Left renal pelvis (tissue), 4 donors: ENCODE results near the gene ARID4B. TPM values are rescaled to one million over a fixed set of nuclear protein-coding genes. Genes with fewer than 3 reads are reported as not detected.
"Not testable (repeated sequence)": the region's sequence is repeated elsewhere in the genome, so short reads cannot be mapped to it uniquely, and the experiment has no call there.

ENCODE experiments used
- DNase-seq, 4 donors: peaks; one replicate each; pipeline ENCODE4 v3.0.0-alpha.2; 2013; ENCODE audit warnings: low read depth in 4 of 4, low spot score in 3 of 4
- polyA plus RNA-seq, 4 donors: library from polyadenylated mRNA; unstranded; fragments of 120-200 nt; gene quantifications; one replicate each; pipeline ENCODE4 v1.2.1, GENCODE V29; 2013; ENCODE audit not compliant: insufficient read length in 4 of 4

The ARID4B gene
- polyA plus RNA-seq, 4 donors, result 42.6 to 57.0 (median 49.4) TPM

GRCh38 chr1:235299169-235299858 lies 28.7 kb downstream of the ARID4B start:
- no peak for DNase-seq

GRCh38 chr1:235298758-235299157 lies 29.2 kb downstream of the ARID4B start:
- no peak for DNase-seq

GRCh38 chr1:235297579-235297978 lies 30.4 kb downstream of the ARID4B start:
- DNase-seq, result no peak

- DNase-seq, result no peak
Observed at GRCh38 chr1:235296729-235297128, 31.2 kb downstream of the ARID4B start.

- no peak for DNase-seq
Observed at GRCh38 chr1:235295902-235296350, 32.1 kb downstream of the ARID4B start.

- DNase-seq, result no peak
Observed at GRCh38 chr1:235293322-235293942, 34.5 kb downstream of the ARID4B start.

GRCh38 chr1:235292790-235293189 lies 35.2 kb downstream of the ARID4B start:
- DNase-seq, result no peak

GRCh38 chr1:235291599-235292091 lies 36.3 kb downstream of the ARID4B start:
- no peak for DNase-seq

- DNase-seq, result no peak
Observed at GRCh38 chr1:235290740-235291502, 37.1 kb downstream of the ARID4B start.

GRCh38 chr1:235289859-235290739 lies 37.9 kb downstream of the ARID4B start:
- no peak for DNase-seq

- DNase-seq, result no peak
Observed at GRCh38 chr1:235287208-235287882, 40.6 kb downstream of the ARID4B start.

GRCh38 chr1:235286667-235287066 lies 41.3 kb downstream of the ARID4B start:
- DNase-seq, result no peak

GRCh38 chr1:235284231-235284769 lies 43.7 kb downstream of the ARID4B start:
- DNase-seq, result no peak

GRCh38 chr1:235283636-235284035 lies 44.3 kb downstream of the ARID4B start:
- not testable (repeated sequence) for DNase-seq

GRCh38 chr1:235280467-235280866 lies 47.5 kb downstream of the ARID4B start:
- no peak for DNase-seq

- no peak for DNase-seq
Observed at GRCh38 chr1:235279694-235280093, 48.3 kb downstream of the ARID4B start.

- no peak for DNase-seq
Observed at GRCh38 chr1:235278915-235279292, 49.1 kb downstream of the ARID4B start.

GRCh38 chr1:235278233-235278914 lies 49.6 kb downstream of the ARID4B start:
- DNase-seq, result no peak

GRCh38 chr1:235277709-235278108 lies 50.3 kb downstream of the ARID4B start:
- DNase-seq, result no peak
